Frontal cortex (tissue), 4 donors: ENCODE data around the gene COQ9. TPM values are rescaled to one million over a fixed set of nuclear protein-coding genes. Genes with fewer than 3 reads are reported as not detected.
"Not testable (repeated sequence)": the region's sequence is repeated elsewhere in the genome, so short reads cannot be mapped to it uniquely, and the experiment has no call there.

ENCODE experiments used
- DNase-seq, 2 donors: peaks; one replicate each; pipeline ENCODE4 v3.0.0; 2012; ENCODE audit warnings: low spot score in 2 of 2
- FAIRE-seq: peaks from 2 replicates; lab custom pipeline; 2012; peaks lifted over from hg19 to GRCh38; lab: Jason Lieb, UNC
- total RNA-seq: library from RNA; depleted of rRNA; stranded (reverse); fragments of >200 nt; gene quantifications from one replicate; pipeline ENCODE4 v1.2.3, GENCODE V29; 2014
- donor health status: control.
- donor health status: control.
- donor health status: control.

Gene COQ9
- total RNA-seq, 1 donor from 2014 or later = 26.1 TPM

DNA sequence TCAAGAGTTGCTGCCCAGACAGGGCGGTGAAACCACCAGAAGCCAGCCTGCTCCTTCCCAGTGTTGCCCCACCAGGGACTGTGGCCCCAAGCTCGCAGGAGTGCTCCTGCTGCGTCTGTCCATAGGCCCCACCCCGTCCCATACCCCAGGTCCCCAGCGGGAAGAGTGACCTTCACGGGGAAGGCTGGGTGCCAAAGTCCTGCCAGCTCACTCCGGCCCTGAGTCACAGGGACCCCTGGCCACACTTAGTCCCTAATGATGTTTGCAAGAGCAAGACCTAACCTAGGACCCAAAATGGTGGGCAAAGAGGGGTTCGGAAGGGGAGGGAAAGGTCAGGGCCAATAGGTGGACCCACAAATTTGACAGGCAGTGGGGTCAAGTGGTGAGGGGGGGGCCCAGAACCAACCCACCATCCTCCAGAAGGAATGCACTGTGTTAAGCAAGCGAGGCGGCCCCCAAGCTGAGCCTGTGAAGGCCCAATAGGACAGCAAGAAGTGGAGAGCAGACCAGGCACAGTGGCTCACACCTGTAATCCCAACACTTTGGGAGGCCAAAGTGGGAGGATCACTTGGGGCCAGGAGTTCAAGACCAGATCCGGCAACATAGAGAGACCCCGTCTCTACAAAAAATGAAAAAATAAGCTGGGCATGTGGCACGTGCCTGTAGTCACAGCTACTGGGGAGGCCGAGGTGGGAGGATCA, 35.7 kb downstream of the COQ9 start:
- no peak for FAIRE-seq
- no peak for DNase-seq

DNA sequence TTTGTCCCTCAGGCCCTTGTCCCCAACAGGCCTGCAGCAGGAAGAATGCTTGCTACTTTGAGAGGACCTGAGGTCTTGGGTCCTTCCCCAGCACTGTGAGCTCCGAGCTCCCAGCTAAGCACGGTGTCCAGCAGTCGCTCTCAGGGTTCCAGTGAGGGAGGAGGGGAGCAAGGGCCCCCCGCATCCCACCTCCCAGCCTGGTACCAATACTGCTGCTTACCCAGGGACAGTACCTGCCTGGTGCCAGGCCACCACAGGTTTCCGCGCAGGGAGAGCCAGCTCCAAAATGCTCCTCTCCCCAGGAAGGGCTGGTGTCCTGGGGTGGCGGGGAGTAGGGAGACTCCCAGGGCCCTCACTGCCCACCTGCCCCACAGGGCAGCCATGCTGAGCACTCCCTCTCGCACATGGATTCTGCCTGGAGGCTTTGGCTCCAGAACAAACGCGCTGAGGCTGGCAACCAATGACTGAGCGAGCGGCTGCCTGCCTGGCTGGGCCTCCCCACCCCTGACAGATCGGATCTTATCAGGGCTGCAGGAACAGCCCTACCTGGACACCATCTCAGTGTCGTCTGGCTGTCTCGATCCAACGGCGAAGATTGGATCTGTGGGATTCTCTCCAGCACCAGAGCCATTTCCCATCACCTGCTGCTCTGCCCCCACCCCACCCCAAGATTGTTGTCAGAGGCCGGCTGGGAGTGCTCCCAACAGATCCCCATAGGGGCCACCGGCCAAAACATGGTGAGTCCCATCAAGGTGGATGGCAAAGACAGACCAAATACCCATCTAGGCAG, 36.6 kb downstream of the COQ9 start:
- no peak for FAIRE-seq
- DNase-seq = no peak

DNA sequence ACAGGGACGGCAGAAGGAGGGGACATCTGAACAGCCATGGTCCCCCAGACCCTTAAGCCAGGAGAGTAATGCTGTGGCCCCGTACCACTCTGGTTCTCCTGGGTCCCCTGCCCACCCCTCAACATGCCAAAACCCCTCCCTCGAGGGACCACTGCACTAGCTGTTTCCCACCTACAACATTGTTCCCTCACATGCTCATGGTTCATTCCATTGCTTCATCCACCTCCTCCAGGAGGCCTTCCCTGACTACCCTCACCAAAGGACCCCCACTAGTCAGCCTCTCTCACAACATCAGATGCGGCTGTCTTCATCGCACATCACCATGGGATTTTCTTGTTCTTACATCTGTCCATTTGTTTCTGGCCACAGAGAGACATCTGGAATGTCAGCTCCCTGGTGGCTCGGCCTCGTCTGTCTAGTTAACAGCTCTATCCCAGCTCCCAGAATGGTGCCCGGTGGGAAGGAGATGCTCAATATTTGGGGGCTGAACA, 37.3 kb downstream of the COQ9 start:
- FAIRE-seq (no peak), DNase-seq (no peak)

DNA sequence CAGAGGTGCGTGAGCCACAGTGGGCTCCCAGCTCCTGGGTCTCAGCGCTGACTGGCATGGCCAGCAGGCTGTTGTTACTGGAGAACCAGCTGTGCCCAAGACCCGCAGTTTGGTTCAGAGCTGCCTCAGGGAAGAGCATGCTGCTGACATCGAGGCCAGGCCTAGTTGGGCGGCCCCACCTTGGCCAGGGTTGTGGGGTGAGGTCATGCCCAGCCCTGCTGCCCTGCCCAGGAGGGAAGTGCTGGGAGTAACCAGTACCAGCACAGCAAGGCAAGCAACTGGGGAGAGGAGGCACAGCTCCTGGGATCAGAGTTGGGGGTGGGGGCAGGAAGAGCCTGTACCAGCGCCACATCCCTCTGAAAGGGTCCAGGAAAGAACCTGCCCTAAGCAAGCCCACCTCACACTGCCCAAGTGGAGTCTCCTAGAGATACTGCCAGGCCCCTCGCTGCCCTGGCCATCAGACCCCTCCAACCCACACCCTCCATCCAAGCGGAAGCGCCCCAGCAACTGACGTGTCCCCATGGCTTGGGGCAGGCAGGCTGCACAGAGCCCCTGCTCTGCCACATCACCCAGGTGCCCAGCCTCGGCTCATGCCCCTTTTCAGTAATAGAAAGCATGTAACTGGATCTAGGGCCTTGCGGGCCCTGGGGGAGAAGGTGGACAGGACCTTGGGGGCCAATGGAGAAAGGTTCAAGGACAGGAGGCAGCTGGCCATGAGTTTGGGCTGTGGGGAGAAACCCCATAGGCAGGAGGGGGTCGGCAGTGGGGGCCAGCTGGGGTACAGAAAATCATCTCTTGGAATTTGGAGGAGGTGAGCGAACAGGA, 38.0 kb downstream of the COQ9 start:
- DNase-seq (no peak), FAIRE-seq (no peak)

GRCh38 chr16:57485916-57486857, 38.9 kb downstream of the COQ9 start, which contains the start of gene DOK4:
Gene DOK4, minus strand, starts transcription at chr16:57486493. Its CDS starts 6,986 bp downstream, at chr16:57479507.
- DNase-seq (peak; percentile 85 to 96), FAIRE-seq (no peak)

GRCh38 chr16:57486858-57487834, 39.9 kb downstream of the COQ9 start:
- DNase-seq = no peak
- FAIRE-seq = no peak

- DNase-seq (no peak), FAIRE-seq (no peak)
Measured at GRCh38 chr16:57489229-57489628, 42.0 kb downstream of the COQ9 start.

GRCh38 chr16:57493767-57494166, 46.5 kb downstream of the COQ9 start:
- DNase-seq (no peak), FAIRE-seq (no peak)

GRCh38 chr16:57497121-57497520, 49.8 kb downstream of the COQ9 start:
- FAIRE-seq = no peak
- no peak for DNase-seq

- DNase-seq (no peak), FAIRE-seq (no peak)
Measured at GRCh38 chr16:57498031-57498430, 50.8 kb downstream of the COQ9 start.

GRCh38 chr16:57499941-57500340, 52.7 kb downstream of the COQ9 start:
- DNase-seq, FAIRE-seq: not testable (repeated sequence)

DNA sequence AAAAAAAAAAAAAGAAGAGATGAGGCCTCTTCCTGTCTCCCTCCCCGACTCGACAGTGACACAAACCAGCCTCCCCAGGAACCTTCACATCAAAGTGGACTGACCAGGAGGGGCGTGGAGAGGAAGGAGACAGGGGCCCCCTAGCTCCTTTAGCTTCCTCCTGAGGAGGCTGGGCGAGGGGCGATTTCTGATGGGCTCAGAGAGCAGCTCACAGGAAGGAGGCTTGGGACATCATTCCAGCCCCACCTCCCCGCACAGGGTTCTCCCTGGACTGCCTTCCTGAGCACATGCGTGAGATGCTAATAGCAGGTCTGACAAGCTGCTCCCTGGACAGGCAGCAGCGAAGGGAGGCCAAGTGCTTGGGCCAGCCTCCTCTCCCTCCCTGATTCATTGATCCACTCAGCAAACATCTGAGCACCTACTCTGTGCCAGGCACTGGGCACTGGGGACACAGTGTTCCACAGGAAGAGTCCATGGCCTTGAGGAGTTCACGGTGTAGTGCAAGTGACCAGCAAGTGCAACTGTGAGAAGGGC, 53.4 kb downstream of the COQ9 start:
- DNase-seq (no peak), FAIRE-seq (no peak)

DNA sequence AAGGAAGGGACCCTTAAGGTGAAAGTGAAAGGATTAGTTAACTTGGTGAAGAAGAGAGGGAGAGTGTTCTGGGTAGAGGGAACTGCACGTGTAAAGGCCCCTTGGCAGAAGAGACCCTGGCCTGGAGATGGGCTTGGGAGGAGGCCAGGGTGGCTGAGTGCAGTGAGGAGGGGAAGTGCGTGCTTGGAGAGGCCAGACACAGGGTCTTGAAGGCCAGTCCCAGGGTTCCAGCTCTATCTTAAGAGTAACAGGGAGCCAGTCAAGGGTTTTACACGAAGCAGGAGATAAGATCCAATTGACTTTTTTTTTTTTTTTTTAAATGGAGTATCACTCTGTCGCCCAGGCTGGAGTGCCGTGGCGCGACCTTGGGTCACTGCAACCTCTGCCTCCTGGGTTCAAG, 54.2 kb downstream of the COQ9 start:
- FAIRE-seq (no peak), DNase-seq (no peak)

GRCh38 chr16:57502048-57502775, 54.9 kb downstream of the COQ9 start:
- FAIRE-seq (no peak), DNase-seq (no peak)

- FAIRE-seq = no peak
Measured at GRCh38 chr16:57503366-57503765, 56.1 kb downstream of the COQ9 start.

DNA sequence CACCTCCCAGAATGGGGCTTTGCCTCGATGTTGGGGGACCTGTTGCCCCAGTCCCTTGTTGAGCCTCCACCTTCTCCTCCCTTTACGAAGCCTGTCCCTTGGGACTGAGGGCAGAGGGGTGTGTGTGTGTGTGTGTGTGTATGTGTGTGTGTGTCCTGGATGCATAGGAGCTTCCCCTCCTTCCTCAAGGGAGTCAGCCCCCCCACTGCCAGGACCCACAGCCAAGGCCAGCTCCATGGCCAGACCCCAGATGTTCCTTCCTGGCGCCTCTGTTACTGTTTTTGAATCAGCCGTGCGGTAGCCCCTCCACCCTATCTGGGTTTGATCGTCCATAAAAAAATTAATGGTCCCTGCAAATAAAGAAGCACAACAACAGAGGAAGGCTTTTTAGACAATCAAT, 56.7 kb downstream of the COQ9 start:
- FAIRE-seq (no peak), DNase-seq (no peak)

More at GRCh38 chr16:57503366-57503765, 56.1 kb downstream of the COQ9 start:
- no peak for DNase-seq

- DNase-seq = no peak
- FAIRE-seq = no peak
Measured at GRCh38 chr16:57504491-57504890, 57.2 kb downstream of the COQ9 start.
